ENCODE measurements around the gene ARHGAP4. TPM values are rescaled to one million over a fixed set of nuclear protein-coding genes. Genes with fewer than 3 reads are reported as not detected.

ARHGAP4 gene
- total RNA-seq, 1 donor, result 3.0 TPM

DNA sequence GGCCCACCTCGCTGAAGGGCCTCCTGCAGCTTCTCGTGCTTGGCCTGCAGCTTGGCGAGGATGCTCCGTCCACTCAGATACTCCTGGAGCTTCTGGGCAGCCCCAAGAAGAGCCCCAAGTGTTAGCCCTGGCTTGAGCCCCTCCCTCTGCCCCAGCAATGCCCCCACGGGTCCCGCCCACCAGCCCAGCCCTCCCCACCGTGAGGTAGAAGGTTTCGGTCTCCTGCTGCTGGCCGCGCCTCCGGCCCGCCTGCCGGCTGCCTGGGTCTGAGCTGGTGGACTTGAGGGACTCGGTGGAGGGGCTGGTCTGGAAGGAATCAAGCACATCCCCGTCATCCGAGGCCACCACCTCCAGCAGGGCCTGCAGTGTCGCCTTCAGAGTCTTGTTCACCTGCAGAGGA, 12.9 kb downstream of the ARHGAP4 start:
- H3K4me3 ChIP-seq (ENCODE audit: low read depth, low read length), result no peak overlapping the region
- TF ChIP-seq CTCF (IDR thresholded peaks at IDR 0.05; ENCODE audit: insufficient read depth, low read depth, low read length), result no peak
- no peak for DNase-seq (ENCODE audit: low read depth)

DNA sequence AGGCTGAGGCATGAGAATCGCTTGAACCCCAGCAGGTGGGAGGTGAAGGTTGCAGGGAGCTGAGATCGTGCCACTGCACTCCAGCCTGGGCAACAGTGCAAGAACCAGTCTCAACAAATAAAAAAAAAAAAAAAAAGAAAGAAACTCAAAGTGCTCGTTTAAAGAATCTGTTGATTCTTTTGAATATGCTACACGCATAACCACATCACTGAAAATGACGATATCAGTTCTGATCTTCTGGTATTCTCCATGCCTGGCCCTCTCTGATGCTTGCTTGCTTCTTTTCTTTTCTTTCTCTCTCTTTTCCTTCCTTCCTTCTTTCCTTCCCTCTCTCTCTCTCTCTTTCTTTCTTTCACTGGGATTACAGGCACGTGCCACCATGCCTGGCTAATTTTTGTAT, 14.3 kb downstream of the ARHGAP4 start:
- TF ChIP-seq CTCF (IDR thresholded peaks at IDR 0.05; ENCODE audit: insufficient read depth, low read depth, low read length), result no peak
- no peak overlapping the region for H3K4me3 ChIP-seq (ENCODE audit: low read depth, low read length)

DNA sequence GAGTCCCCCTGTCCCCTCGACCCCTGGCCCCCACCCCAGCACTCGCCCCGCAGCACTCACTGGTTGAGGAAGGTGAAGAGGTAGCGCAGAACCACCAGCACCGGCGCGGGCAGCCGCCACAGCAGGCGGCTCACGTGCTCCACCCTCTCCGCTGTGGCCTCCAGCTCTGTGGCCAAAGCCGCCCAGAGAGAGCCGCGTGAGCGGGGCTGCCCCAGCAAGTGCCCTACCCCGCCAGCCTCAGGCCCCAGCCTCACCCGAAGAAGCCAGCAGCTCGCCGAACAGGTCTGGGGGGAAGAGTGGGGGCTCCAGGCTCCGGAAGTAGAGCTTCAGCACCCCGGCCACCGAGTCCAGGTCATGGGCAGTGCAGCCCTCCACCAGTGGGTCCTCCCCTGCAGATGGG, 15.6 kb downstream of the ARHGAP4 start:
- no peak overlapping the region for H3K4me3 ChIP-seq (ENCODE audit: low read depth, low read length)
- no peak for DNase-seq (ENCODE audit: low read depth)
- TF ChIP-seq CTCF (IDR thresholded peaks at IDR 0.05; ENCODE audit: insufficient read depth, low read depth, low read length), result no peak

More for the DNA sequence above, 14.3 kb downstream of the ARHGAP4 start:
- no peak for DNase-seq (ENCODE audit: low read depth)

DNA sequence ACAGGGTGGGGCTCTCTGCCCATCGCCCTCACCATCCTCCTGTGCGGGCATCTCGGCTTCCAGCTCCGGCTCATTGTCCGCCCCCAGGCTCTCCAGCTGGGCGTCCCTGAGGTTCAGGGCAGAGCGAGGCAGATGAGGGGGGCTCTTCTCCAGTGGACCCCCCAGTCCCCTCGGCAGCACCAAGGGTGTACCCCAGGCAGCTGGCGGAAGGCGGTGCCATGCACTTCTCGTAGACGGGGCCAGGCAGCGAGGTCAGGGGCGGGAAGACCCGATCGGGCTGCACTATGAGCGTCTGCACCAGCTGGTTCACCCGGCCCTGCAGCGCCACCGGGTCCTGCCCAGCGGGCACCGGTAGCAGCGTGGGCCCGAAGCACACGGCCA, 16.1 kb downstream of the ARHGAP4 start:
- no peak overlapping the region for H3K4me3 ChIP-seq (ENCODE audit: low read depth, low read length)
- no peak for DNase-seq (ENCODE audit: low read depth)
- no peak for TF ChIP-seq CTCF (IDR thresholded peaks at IDR 0.05; ENCODE audit: insufficient read depth, low read depth, low read length)

DNA sequence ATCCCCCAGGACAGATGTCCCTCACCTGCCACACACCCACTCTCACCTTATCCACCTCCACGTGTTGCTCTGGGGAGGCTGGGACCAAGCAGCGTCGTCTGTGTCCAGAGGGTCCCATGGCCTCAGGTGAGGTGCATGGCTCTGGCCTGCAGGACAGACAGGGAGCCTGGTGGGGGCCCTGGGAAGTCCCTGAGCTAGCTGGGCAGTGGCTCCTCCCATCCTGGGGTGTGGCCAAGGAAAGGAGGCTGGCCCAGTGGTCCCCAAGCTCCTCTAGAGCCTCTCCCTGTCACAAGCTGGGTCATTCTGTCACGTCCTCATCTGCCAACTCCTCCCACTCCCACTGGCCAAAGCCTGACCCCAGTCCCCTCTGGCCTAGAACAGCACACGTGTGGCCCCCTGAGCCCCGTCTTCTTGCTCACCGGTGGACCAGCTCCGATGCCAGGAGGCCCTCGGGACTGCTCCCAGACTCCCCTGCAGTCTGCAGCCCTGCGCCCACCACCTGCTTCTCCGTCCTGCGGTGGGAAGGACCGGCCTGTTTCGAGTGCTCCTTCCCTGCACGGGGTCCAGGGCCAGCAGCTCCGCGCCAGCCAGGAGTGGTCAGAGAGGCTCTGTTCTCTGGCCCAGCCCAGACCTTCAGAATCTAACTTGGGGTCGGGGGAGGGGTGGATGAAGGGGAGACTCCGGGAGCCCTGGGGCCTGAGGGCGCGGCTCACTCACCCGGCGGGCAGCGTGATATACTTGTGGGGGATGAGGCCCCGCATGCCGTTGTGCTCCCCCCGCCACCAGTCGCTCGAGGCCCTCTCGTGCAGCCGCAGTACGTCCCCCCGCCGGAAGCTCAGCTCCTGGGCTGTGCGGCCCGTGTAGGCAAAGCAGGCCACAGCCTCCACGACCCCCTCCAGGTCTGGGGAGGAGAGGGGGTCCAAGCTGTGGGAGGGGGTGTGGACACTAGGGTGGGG, 16.8 kb downstream of the ARHGAP4 start:
- H3K4me3 ChIP-seq (ENCODE audit: low read depth, low read length), result no peak overlapping the region
- TF ChIP-seq CTCF (IDR thresholded peaks at IDR 0.05; ENCODE audit: insufficient read depth, low read depth, low read length), result no peak
- no peak for DNase-seq (ENCODE audit: low read depth)

- no peak overlapping the region for H3K4me3 ChIP-seq (ENCODE audit: low read depth, low read length)
- no peak for TF ChIP-seq CTCF (IDR thresholded peaks at IDR 0.05; ENCODE audit: insufficient read depth, low read depth, low read length)
- no peak for DNase-seq (ENCODE audit: low read depth)
Observed at GRCh38 chrX:153908219-153908860, 17.7 kb downstream of the ARHGAP4 start.

Measured in fibroblast of villous mesenchyme (primary cell).